HUES48 (cell line): ENCODE data around the gene USP25.

Source experiments
- H3K27ac ChIP-seq: one replicate; pipeline ENCODE4 v1.7.0; 2013; ENCODE audit warnings: low read depth, low read length, inconsistent platforms
- H3K27me3 ChIP-seq: 2 replicates; pipeline ENCODE4 v1.6.1; 2013; ENCODE audit warnings: mild to moderate bottlenecking, low read length; ENCODE audit not compliant: control insufficient read depth, insufficient read depth
- H3K36me3 ChIP-seq: 2 replicates; pipeline ENCODE4 v1.6.1; 2013; ENCODE audit warnings: low read length; ENCODE audit not compliant: control insufficient read depth, insufficient read depth
- H3K4me1 ChIP-seq: 2 replicates; pipeline ENCODE4 v1.6.1; 2013; ENCODE audit warnings: mild to moderate bottlenecking, low read length; ENCODE audit not compliant: control insufficient read depth, insufficient read depth
- H3K4me3 ChIP-seq: 2 replicates; pipeline ENCODE4 v1.5.1; 2013; ENCODE audit warnings: mild to moderate bottlenecking, low read depth, low read length
- H3K9ac ChIP-seq: 2 replicates; pipeline ENCODE4 v1.6.1; 2013; ENCODE audit warnings: mild to moderate bottlenecking, low read depth, low read length, moderate library complexity
- H3K9me3 ChIP-seq: 2 replicates; pipeline ENCODE4 v1.6.1; 2013; ENCODE audit warnings: low read length; ENCODE audit not compliant: control insufficient read depth, insufficient read depth

The USP25 gene

DNA sequence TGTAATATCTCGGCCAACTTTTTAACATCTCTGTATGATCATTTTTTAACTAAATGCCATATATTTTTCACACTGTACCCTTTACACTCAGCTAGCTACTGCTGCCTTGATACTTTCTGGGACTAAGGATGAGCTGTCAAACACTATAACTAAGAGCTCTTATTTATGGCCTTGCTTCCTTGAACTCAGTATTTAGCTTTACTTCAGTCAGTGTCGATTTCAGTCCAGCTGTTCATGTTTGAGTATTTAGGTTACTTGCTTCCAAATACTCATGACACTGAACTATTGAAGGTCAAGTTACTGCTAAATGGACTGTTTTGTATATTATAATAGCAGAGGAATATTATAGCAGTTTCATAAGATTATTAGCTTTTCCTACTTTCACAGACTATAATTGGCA, 25.9 kb upstream of the USP25 start:
- H3K9ac ChIP-seq: no peak overlapping the region
- H3K4me1 ChIP-seq: no peaks in the 10 kb centered on the region
- peaks cover 4% of the 10 kb centered on the region; the same call in 1 of the 2 replicates for H3K9me3 ChIP-seq
- H3K27me3 ChIP-seq: no peaks in the 10 kb centered on the region
- no peaks in the 10 kb centered on the region for H3K36me3 ChIP-seq
- H3K4me3 ChIP-seq: no peak overlapping the region
- H3K27ac ChIP-seq: no peak overlapping the region

DNA sequence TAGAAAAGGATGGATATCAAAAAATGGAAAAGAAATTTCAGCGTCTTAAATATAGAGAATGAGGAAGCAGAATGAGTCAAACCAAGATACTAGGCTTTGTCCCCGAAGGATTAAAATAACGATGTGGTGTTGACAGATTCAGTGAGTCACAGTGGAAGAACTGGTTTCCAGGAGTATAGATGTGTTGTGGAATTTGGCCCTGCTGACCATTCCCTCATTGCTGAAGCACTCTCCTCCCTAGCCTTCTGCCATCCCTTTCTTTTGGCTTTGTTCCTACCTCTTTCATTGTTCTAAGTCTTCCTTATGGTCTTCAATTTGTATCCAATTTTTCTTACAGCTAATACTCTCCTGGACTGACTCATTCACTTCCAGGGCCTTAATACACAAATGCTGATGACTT, 23.1 kb upstream of the USP25 start:
- H3K4me1 ChIP-seq: no peaks in the 10 kb centered on the region
- H3K9ac ChIP-seq: no peak overlapping the region
- no peak overlapping the region for H3K4me3 ChIP-seq
- peaks cover 4% of the 10 kb centered on the region; the same call in 1 of the 2 replicates for H3K9me3 ChIP-seq
- H3K36me3 ChIP-seq: no peaks in the 10 kb centered on the region
- no peak overlapping the region for H3K27ac ChIP-seq
- H3K27me3 ChIP-seq: no peaks in the 10 kb centered on the region

DNA sequence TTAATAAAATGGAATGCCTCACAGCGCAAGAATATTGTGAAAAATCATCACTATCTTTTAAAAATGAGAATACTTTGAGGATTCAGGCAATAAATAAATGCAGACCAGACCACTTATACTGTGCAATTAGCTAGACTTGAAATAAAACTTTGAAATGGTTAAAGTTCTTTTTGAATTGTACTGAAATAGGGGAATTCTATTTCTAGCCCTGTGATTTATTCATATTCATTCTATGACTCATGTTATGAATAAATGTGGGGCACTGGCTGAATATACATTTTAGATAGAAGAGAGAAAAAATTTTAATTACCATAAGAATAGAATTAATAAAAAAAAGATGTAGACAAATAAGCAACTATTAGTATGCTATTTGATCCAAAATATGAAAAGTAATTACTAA, 16.4 kb upstream of the USP25 start:
- Histone ChIP-seq H3K9ac (no peak overlapping the region), H3K4me3 (no peak overlapping the region), H3K4me1 (no peaks in the 10 kb centered on the region), H3K36me3 (no peaks in the 10 kb centered on the region), H3K27me3 (no peaks in the 10 kb centered on the region), H3K9me3 (no peaks in the 10 kb centered on the region), H3K27ac (no peak overlapping the region)

DNA sequence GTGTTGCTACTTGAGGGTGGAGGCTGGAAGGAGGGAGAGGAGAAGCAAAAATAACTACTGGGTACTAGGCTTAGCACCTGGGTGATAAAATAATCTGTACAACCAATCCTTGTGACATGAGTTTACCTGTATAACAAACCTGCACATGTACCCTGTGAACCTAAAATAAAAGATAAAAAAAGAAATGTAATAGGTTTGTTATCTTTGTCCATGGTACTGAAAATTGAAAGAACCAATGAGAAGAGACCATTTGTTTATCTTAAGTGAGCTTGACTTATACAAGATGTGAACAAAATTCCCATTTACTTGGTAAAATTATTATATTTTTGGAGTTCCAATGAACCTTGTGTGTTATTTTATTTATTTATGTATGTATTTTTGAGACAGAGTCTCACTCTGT, 11.1 kb upstream of the USP25 start:
- H3K9me3 ChIP-seq: no peaks in the 10 kb centered on the region
- H3K9ac ChIP-seq: no peak overlapping the region
- no peaks in the 10 kb centered on the region for H3K36me3 ChIP-seq
- H3K4me3 ChIP-seq: no peak overlapping the region
- no peaks in the 10 kb centered on the region for H3K27me3 ChIP-seq
- peaks cover 12% of the 10 kb centered on the region for H3K4me1 ChIP-seq
- no peak overlapping the region for H3K27ac ChIP-seq

DNA sequence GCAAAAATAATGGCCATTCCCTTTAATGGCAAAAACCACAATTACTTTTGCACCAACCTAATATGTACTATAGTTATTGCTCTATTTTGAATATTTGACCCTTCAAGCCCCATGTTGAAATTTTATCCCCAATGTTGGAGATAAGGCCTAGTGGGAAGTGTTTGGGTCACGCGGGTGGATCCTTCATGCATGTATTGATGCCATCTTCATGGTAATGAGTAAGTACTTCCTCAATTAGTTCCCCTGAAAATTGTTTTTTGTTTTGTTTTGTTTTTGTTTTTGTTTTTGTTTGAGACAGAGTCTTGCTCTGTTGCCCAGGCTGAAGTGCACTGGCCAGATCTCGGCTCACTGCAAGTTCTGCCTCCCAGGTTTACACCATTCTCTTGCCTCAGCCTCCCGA, 9.8 kb upstream of the USP25 start:
- H3K36me3 ChIP-seq: no peaks in the 10 kb centered on the region
- H3K27me3 ChIP-seq: no peaks in the 10 kb centered on the region
- H3K4me1 ChIP-seq: peaks cover 12% of the 10 kb centered on the region
- no peak overlapping the region for H3K4me3 ChIP-seq
- H3K9ac ChIP-seq: no peak overlapping the region
- no peak overlapping the region for H3K27ac ChIP-seq
- H3K9me3 ChIP-seq: no peaks in the 10 kb centered on the region

DNA sequence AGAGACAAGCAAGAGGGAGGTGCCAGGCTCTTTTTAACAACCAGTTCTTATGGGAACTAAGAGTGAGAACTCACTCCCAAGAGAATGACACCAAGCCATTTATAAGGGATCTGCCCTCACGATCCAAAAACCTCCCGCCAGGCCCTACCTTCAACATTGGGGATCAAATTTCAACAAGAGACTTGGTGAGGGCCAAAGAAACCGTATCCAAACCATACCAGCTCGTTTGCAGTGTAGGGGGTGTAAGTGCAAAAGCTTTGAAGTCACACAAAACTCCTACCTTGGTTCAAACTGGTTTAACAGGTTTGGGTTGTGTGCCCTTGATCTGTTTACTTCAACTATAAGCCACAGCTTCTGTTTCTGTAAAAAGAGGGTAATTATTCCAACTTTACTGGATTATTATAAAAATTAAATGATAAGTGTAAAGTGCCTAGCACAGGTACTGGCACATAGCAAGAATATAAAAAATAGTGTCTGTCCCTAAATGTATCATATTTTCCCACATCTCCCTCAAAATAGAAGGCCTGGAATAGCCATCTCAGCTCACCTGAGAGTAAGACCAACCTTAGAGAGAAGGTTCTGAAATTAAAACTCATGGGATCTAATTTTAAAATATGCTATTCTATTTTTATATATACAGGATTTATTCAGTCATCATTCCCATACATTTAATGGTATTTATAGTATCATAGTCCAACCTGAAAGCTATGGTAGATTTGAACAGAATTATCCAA, 7.0 kb upstream of the USP25 start:
- H3K9ac ChIP-seq: no peak overlapping the region
- no peaks in the 10 kb centered on the region for H3K36me3 ChIP-seq
- H3K27me3 ChIP-seq: no peaks in the 10 kb centered on the region
- H3K27ac ChIP-seq: no peak overlapping the region
- no peaks in the 10 kb centered on the region for H3K9me3 ChIP-seq
- peaks cover 12% of the 10 kb centered on the region for H3K4me1 ChIP-seq
- no peak overlapping the region for H3K4me3 ChIP-seq

DNA sequence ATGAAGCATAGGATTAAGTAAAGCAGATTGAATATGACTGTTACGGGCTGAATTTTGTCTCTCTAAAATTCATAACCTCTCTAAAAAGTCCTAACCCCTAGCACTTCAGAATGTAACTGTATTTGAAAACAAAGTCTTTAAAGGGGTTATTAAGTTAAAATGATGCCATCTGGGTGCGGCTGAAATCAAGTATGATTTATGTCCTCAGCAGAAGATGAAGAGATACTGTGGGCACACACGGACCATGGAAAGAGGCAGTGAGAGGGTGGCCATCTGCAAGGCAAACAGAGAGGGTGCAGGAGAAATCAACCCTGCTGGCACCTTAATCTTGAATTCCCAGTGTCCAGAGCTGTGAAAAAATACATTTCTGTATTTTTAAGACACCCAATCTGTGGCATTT, 3.8 kb upstream of the USP25 start:
- no peak overlapping the region for H3K27ac ChIP-seq
- no peaks in the 10 kb centered on the region for H3K36me3 ChIP-seq
- no peak overlapping the region for H3K9ac ChIP-seq
- H3K4me3 ChIP-seq: no peak overlapping the region
- peaks cover 12% of the 10 kb centered on the region for H3K4me1 ChIP-seq
- no peaks in the 10 kb centered on the region for H3K27me3 ChIP-seq
- no peaks in the 10 kb centered on the region for H3K9me3 ChIP-seq

DNA sequence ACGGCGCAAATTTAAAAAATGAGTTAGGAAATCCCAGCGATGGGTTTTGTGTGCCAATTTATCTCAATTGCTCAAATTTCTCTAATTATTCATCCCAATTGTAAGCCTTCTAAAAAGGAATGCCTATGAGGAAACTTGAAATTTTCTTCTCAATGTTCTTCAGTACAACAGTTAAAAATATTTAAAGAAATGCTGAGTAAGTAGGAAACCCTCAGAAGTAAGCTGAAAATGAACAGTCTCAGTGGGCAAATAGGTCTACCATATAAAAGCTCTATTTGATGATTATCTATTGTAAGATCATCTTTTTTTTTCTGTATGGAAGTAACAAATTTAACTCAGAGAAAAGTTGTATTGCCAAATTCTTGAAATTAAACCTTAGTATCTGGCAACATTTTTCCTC, 1.7 kb upstream of the USP25 start:
- H3K4me3 ChIP-seq: no peak overlapping the region
- no peak overlapping the region for H3K27ac ChIP-seq
- H3K36me3 ChIP-seq: no peaks in the 10 kb centered on the region
- no peak overlapping the region for H3K9ac ChIP-seq
- no peaks in the 10 kb centered on the region for H3K27me3 ChIP-seq
- no peaks in the 10 kb centered on the region for H3K9me3 ChIP-seq
- H3K4me1 ChIP-seq: peaks cover 14% of the 10 kb centered on the region

DNA sequence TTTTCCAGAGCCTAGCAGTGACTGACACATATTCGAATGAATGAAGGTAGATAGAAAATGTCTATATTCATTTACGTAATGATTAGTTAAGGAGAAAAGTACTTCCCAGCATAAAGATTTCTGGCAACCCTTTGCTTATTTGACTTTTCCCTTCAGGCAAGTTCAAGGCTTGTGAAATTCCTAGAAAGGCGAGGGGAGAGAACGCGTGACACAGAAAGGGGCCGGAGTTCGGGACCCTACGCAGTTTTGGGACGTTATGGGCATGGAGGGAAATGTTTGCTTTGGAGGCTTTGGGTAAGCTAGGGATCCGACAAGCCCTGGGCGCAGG, 472 bp upstream of the USP25 start:
- Histone ChIP-seq H3K27me3 (no peaks in the 10 kb centered on the region), H3K9me3 (no peaks in the 10 kb centered on the region), H3K36me3 (no peaks in the 10 kb centered on the region), H3K9ac (peak overlapping the region; percentile 45; the same call in 1 of the 2 replicates), H3K27ac (peak overlapping the region; percentile 70), H3K4me1 (peaks cover 17% of the 10 kb centered on the region), H3K4me3 (peak overlapping the region; percentile 92)

DNA sequence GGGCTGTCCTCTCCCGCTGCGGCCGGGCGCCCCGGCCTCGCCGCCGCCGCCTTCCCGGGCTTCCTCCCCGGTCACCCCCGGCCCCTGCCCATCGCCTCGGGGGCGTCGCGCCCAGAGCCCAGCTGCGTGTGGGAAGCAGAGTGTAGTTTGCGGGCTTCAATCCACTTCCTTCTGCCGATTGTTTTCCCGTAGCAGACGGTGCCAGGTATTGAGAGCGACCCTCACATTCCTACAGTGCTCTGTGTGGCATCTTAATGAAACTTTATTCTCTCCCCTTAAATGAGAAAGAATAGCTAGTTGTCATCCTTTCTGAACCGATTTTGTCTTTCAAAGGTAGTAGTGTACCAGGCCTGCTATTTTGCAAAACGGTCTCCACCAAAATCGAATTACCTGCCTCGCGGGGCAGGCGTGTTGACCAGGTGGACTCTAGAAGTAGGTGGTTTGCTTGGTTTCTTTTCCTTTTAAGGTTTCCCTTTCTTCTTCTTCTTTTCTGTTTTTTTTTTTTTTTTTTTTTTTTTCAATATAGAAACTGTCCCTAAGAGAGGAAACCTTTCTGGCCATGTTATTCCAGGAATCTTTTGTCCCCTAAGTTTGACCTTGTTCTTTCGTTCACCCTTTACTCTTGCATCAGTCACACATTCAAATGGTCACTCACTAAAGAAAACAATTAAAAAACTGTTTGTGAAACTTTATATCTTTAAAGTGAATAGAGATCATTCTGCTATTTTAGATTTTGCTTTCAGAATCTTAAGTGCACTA, 881 bp downstream of the USP25 start:
- peak overlapping the region; percentile 89 for H3K27ac ChIP-seq
- peak overlapping the region; percentile 95 for H3K9ac ChIP-seq
- H3K9me3 ChIP-seq: no peaks in the 10 kb centered on the region
- no peaks in the 10 kb centered on the region for H3K36me3 ChIP-seq
- H3K4me1 ChIP-seq: peaks cover 28% of the 10 kb centered on the region
- peak overlapping the region; percentile 92 for H3K4me3 ChIP-seq
- no peaks in the 10 kb centered on the region for H3K27me3 ChIP-seq

DNA sequence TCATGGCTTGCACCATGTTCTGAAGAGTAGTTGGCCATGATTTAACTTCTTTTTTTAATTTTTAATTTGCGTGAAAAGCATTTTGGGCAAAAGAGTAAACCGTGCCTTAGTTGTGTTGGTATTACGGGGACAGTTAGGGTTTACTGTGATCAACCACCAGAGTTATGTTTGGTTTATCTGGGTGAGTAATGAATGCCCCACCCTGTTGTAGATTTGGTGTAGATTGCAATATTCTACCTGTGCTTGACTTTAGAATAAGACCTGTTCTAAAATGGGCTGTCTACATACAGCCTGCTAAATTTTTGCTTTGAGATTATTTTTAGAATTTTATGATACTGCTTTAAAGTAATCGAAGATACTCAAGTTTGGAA, 1.4 kb downstream of the USP25 start:
- H3K27me3 ChIP-seq: no peaks in the 10 kb centered on the region
- no peaks in the 10 kb centered on the region for H3K9me3 ChIP-seq
- H3K36me3 ChIP-seq: no peaks in the 10 kb centered on the region
- peak overlapping the region; percentile 46 for H3K27ac ChIP-seq
- H3K4me3 ChIP-seq: peak overlapping the region; percentile 92
- H3K4me1 ChIP-seq: peaks cover 34% of the 10 kb centered on the region
- peak overlapping the region; percentile 95 for H3K9ac ChIP-seq
